Loucy (cell line): Measurements from ENCODE around the gene VWF.

Source experiments
- H2AFZ ChIP-seq: fragments of 200-600 bp; sonication (generic); 2 replicates; pipeline ENCODE4 v1.6.0; 2016; ENCODE audit warnings: antibody characterized with exemption, mild to moderate bottlenecking, low read length, moderate library complexity
- H3F3A ChIP-seq: fragments of 200-600 bp; 2 replicates; pipeline ENCODE4 v1.6.0; 2016; ENCODE audit warnings: antibody characterized with exemption, low read depth, mild to moderate bottlenecking
- H3K27me3 ChIP-seq: fragments of 200-600 bp; sonication (generic); 2 replicates; pipeline ENCODE4 v1.6.1; 2014; ENCODE audit warnings: low read length, mild to moderate bottlenecking; ENCODE audit not compliant: insufficient read depth, poor library complexity, severe bottlenecking
- H3K36me3 ChIP-seq: fragments of 200-600 bp; sonication (generic); 2 replicates; pipeline ENCODE4 v1.6.1; 2016; ENCODE audit warnings: low read length; ENCODE audit not compliant: insufficient read depth
- H3K4me1 ChIP-seq: fragments of 200-600 bp; sonication (generic); 2 replicates; pipeline ENCODE4 v1.5.1; 2014; ENCODE audit warnings: low read length, mild to moderate bottlenecking; ENCODE audit not compliant: insufficient read depth, poor library complexity, severe bottlenecking
- H3K4me2 ChIP-seq: fragments of 200-600 bp; sonication (generic); 2 replicates; pipeline ENCODE4 v1.6.0; 2014; ENCODE audit warnings: antibody characterized with exemption, low read length, low read depth, mild to moderate bottlenecking; ENCODE audit not compliant: poor library complexity, severe bottlenecking
- H3K4me3 ChIP-seq: fragments of 200-600 bp; sonication (generic); 2 replicates; pipeline ENCODE4 v1.5.1; 2014; ENCODE audit warnings: low read length, mild to moderate bottlenecking, mixed read lengths; ENCODE audit not compliant: poor library complexity, severe bottlenecking
- H3K79me2 ChIP-seq: fragments of 200-600 bp; sonication (generic); 2 replicates; pipeline ENCODE4 v1.6.1; 2014; ENCODE audit warnings: low read length; ENCODE audit not compliant: insufficient read depth
- H3K9ac ChIP-seq: fragments of 200-600 bp; sonication (generic); 2 replicates; pipeline ENCODE4 v1.6.0; 2014; ENCODE audit warnings: mild to moderate bottlenecking, low read depth, low read length, moderate library complexity; ENCODE audit not compliant: poor library complexity, severe bottlenecking
- H3K9me2 ChIP-seq: fragments of 200-600 bp; sonication (generic); replicated peaks from 2 replicates; pipeline ENCODE4 v1.6.1; 2016; ENCODE audit warnings: low read depth, low read length, mixed read lengths
- H3K9me3 ChIP-seq: fragments of 200-600 bp; sonication (generic); 2 replicates; pipeline ENCODE4 v1.6.1; 2014; ENCODE audit warnings: mild to moderate bottlenecking, antibody characterized with exemption, low read length, low read depth; ENCODE audit not compliant: insufficient read depth
- H4K20me1 ChIP-seq: fragments of 200-600 bp; sonication (generic); 2 replicates; pipeline ENCODE4 v1.6.0; 2014; ENCODE audit warnings: antibody characterized with exemption, low read length, mild to moderate bottlenecking; ENCODE audit not compliant: insufficient read depth, poor library complexity, severe bottlenecking
- CTCF ChIP-seq: fragments of 200-600 bp; sonication (generic); conservative IDR thresholded peaks from 2 replicates; pipeline ENCODE4 v1.5.1; 2014; ENCODE audit warnings: mild to moderate bottlenecking, antibody characterized with exemption, low read length
- EZH2phosphoT487 ChIP-seq: fragments of 200-600 bp; IDR thresholded peaks from 2 replicates; pipeline ENCODE4 v1.6.1; 2018; ENCODE audit warnings: antibody characterized with exemption, mild to moderate bottlenecking, moderate library complexity, borderline replicate concordance

The VWF gene

GRCh38 chr12:5945071-5946008 lies 179.1 kb downstream of the VWF start, which contains the start of gene ANO2:
Gene ANO2 (minus strand): TSS chr12:5945259. CDS start chr12:5945217, 42 bp downstream.
- Histone ChIP-seq H3K4me1 (no peaks in the 10 kb centered on the region), H3K4me3 (no peak within 1 kb of the TSS), H3K9ac (no peak within 1 kb of the TSS), H3K79me2 (no peaks in the 10 kb centered on the region), H3K9me3 (no peaks in the 10 kb centered on the region), H4K20me1 (no peaks in the 10 kb centered on the region), H3K9me2 (no peaks in the 10 kb centered on the region), H3K36me3 (no peaks in the 10 kb centered on the region), H2AFZ (no peak within 1 kb of the TSS), H3K27me3 (no peaks in the 10 kb centered on the region), H3F3A (no peaks in the 10 kb centered on the region), H3K4me2 (no peak within 1 kb of the TSS)
- TF ChIP-seq CTCF, result no peak

- Histone ChIP-seq H3K27me3 (no peaks in the 10 kb centered on the region), H3K79me2 (no peaks in the 10 kb centered on the region), H3K4me3 (no peak overlapping the region), H4K20me1 (no peaks in the 10 kb centered on the region), H3F3A (no peaks in the 10 kb centered on the region), H2AFZ (no peak overlapping the region), H3K36me3 (no peaks in the 10 kb centered on the region), H3K9ac (no peak overlapping the region), H3K9me3 (no peaks in the 10 kb centered on the region), H3K4me2 (no peak overlapping the region), H3K9me2 (no peaks in the 10 kb centered on the region), H3K4me1 (no peaks in the 10 kb centered on the region)
- TF ChIP-seq CTCF (no peak), EZH2phosphoT487 (no peak)
These were observed 179.8 kb downstream of the VWF start for GRCh38 chr12:5944688-5945070.

- Histone ChIP-seq H3K36me3 (no peaks in the 10 kb centered on the region), H3F3A (no peaks in the 10 kb centered on the region), H3K4me3 (no peak overlapping the region), H3K4me1 (no peaks in the 10 kb centered on the region), H3K9ac (no peak overlapping the region), H3K27me3 (no peaks in the 10 kb centered on the region), H4K20me1 (no peaks in the 10 kb centered on the region), H2AFZ (no peak overlapping the region), H3K9me3 (no peaks in the 10 kb centered on the region), H3K9me2 (no peaks in the 10 kb centered on the region), H3K4me2 (no peak overlapping the region), H3K79me2 (no peaks in the 10 kb centered on the region)
- no peak for TF ChIP-seq CTCF
- no peak for TF ChIP-seq EZH2phosphoT487
These were observed 180.4 kb downstream of the VWF start for GRCh38 chr12:5944053-5944452.
